HG03196 (cell line): ENCODE results near the gene GMDS.
"Not testable (repeated sequence)": the region's sequence is repeated elsewhere in the genome, so short reads cannot be mapped to it uniquely, and the experiment has no call there.

Experiments
- ATAC-seq: cut with Tn5 transposase; IDR thresholded peaks from one replicate; pipeline ENCODE4 v1.9.1; 2021; ENCODE audit not compliant: unreplicated experiment

Gene GMDS

GRCh38 chr6:1702580-1703051, 542.8 kb downstream of the GMDS start:
- no peak for ATAC-seq

GRCh38 chr6:1701668-1702353, 543.6 kb downstream of the GMDS start:
- ATAC-seq: no peak

GRCh38 chr6:1700278-1700967, 545.0 kb downstream of the GMDS start:
- no peak for ATAC-seq

- ATAC-seq: no peak
Observed at GRCh38 chr6:1698527-1698926, 546.9 kb downstream of the GMDS start.

- no peak for ATAC-seq
Observed at GRCh38 chr6:1697688-1698351, 547.6 kb downstream of the GMDS start.

GRCh38 chr6:1696463-1696850, 548.9 kb downstream of the GMDS start:
- ATAC-seq: no peak

GRCh38 chr6:1695546-1696462, 549.6 kb downstream of the GMDS start:
- ATAC-seq: no peak

- not testable (repeated sequence) for ATAC-seq
Observed at GRCh38 chr6:1691828-1692227, 553.6 kb downstream of the GMDS start.

- not testable (repeated sequence) for ATAC-seq
Observed at GRCh38 chr6:1690656-1691055, 554.7 kb downstream of the GMDS start.

GRCh38 chr6:1689141-1689540, 556.3 kb downstream of the GMDS start:
- no peak for ATAC-seq

GRCh38 chr6:1688396-1688795, 557.0 kb downstream of the GMDS start:
- no peak for ATAC-seq

- no peak for ATAC-seq
Observed at GRCh38 chr6:1687402-1687801, 558.0 kb downstream of the GMDS start.

- no peak for ATAC-seq
Observed at GRCh38 chr6:1686117-1687098, 559.0 kb downstream of the GMDS start.

- no peak for ATAC-seq
Observed at GRCh38 chr6:1679688-1680068, 565.7 kb downstream of the GMDS start.

GRCh38 chr6:1679031-1679687, 566.2 kb downstream of the GMDS start:
- no peak for ATAC-seq

GRCh38 chr6:1678201-1678600, 567.2 kb downstream of the GMDS start:
- no peak for ATAC-seq

GRCh38 chr6:1672379-1672778, 573.0 kb downstream of the GMDS start:
- ATAC-seq: no peak

- no peak for ATAC-seq
Observed at GRCh38 chr6:1670711-1671462, 574.5 kb downstream of the GMDS start.

- no peak for ATAC-seq
Observed at GRCh38 chr6:1669996-1670395, 575.4 kb downstream of the GMDS start.
